RCC 7860 (cell line): Measurements from ENCODE around the gene SCARF2.
"Not testable (repeated sequence)": the region's sequence is repeated elsewhere in the genome, so short reads cannot be mapped to it uniquely, and the experiment has no call there.

Source experiments
- DNase-seq: peaks from one replicate; pipeline ENCODE4 v3.0.0-alpha.2; 2015; ENCODE audit warnings: low spot score
- FAIRE-seq: peaks from 2 replicates; lab custom pipeline; 2012; peaks lifted over from hg19 to GRCh38; lab: Jason Lieb, UNC

Gene SCARF2

GRCh38 chr22:20464096-20464614 is 26.5 kb upstream of the SCARF2 start:
- FAIRE-seq (no peak), DNase-seq (no peak)

GRCh38 chr22:20463324-20464095 is 25.9 kb upstream of the SCARF2 start:
- FAIRE-seq, result no peak
- no peak for DNase-seq

GRCh38 chr22:20459862-20460261 is 22.2 kb upstream of the SCARF2 start:
- DNase-seq (no peak), FAIRE-seq (no peak)

GRCh38 chr22:20459152-20459542 is 21.5 kb upstream of the SCARF2 start:
- FAIRE-seq, result no peak
- DNase-seq, result no peak

GRCh38 chr22:20458530-20459151 is 21.0 kb upstream of the SCARF2 start:
- no peak for FAIRE-seq
- DNase-seq, result no peak

GRCh38 chr22:20457506-20458240 is 20.0 kb upstream of the SCARF2 start:
- DNase-seq, result no peak
- no peak for FAIRE-seq

- no peak for FAIRE-seq
Observed at GRCh38 chr22:20456722-20457076, 19.1 kb upstream of the SCARF2 start.

GRCh38 chr22:20456064-20456721 is 18.6 kb upstream of the SCARF2 start:
- DNase-seq, result peak; percentile 33
- no peak for FAIRE-seq

More at GRCh38 chr22:20456722-20457076, 19.1 kb upstream of the SCARF2 start:
- DNase-seq, result no peak

- no peak for FAIRE-seq
Observed at GRCh38 chr22:20455709-20456063, 18.1 kb upstream of the SCARF2 start.

GRCh38 chr22:20453222-20453621 is 15.6 kb upstream of the SCARF2 start:
- FAIRE-seq, result no peak
- DNase-seq, result no peak

More at GRCh38 chr22:20455709-20456063, 18.1 kb upstream of the SCARF2 start:
- DNase-seq, result no peak

- FAIRE-seq (no peak), DNase-seq (no peak)
Observed at GRCh38 chr22:20451920-20452319, 14.3 kb upstream of the SCARF2 start.

- DNase-seq, FAIRE-seq: not testable (repeated sequence)
Observed at GRCh38 chr22:20451129-20451778, 13.6 kb upstream of the SCARF2 start.

GRCh38 chr22:20450551-20450906 is 12.9 kb upstream of the SCARF2 start:
- FAIRE-seq, result no peak

GRCh38 chr22:20449819-20450550 is 12.4 kb upstream of the SCARF2 start:
- FAIRE-seq (no peak), DNase-seq (no peak)

More at GRCh38 chr22:20450551-20450906, 12.9 kb upstream of the SCARF2 start:
- DNase-seq, result no peak

GRCh38 chr22:20448630-20449029 is 11.0 kb upstream of the SCARF2 start:
- DNase-seq (no peak), FAIRE-seq (no peak)

- DNase-seq (no peak), FAIRE-seq (no peak)
Observed at GRCh38 chr22:20446383-20446970, 8.9 kb upstream of the SCARF2 start.

GRCh38 chr22:20444325-20444724 is 6.7 kb upstream of the SCARF2 start:
- no peak for FAIRE-seq
- no peak for DNase-seq

GRCh38 chr22:20442485-20443284 is 5.1 kb upstream of the SCARF2 start:
- DNase-seq (no peak), FAIRE-seq (no peak)
